H1 (cell line): ENCODE data around the gene PACSIN1.

ENCODE experiments used
- BACH1 ChIP-seq: IDR thresholded peaks from 2 replicates; pipeline ENCODE4 v1.6.1; 2012; ENCODE audit warnings: low read length, improper control_type of control experiment
- EP300 ChIP-seq, 2 experiments: IDR thresholded peaks; 1 replicate in 1 of 2; 2 replicates in 1 of 2; pipeline ENCODE4 v1.6.1; 2011 to 2012; ENCODE audit warnings: low read depth in 2 of 2, low read length in 2 of 2, mild to moderate bottlenecking in 2 of 2, borderline replicate concordance in 1 of 2, inconsistent platforms in 1 of 2, moderate library complexity in 1 of 2
- POLR2A ChIP-seq, 2 experiments: IDR thresholded peaks; 1 replicate in 1 of 2; 2 replicates in 1 of 2; pipeline ENCODE4 v1.6.1; 2011; ENCODE audit warnings: low read depth in 2 of 2, low read length in 2 of 2, mild to moderate bottlenecking in 2 of 2; ENCODE audit errors: control extremely low read depth in 1 of 2

GRCh38 chr6:34514112-34514511, 48.2 kb downstream of the PACSIN1 start:
- TF ChIP-seq EP300 (IDR thresholded peaks at IDR 0.05; ENCODE audit: borderline replicate concordance in 1 of 2, low read depth in 2 of 2, low read length in 2 of 2) = no peak
- TF ChIP-seq BACH1 = no peak
- TF ChIP-seq POLR2A (IDR thresholded peaks at IDR 0.05; ENCODE audit: control extremely low read depth in 1 of 2, low read depth in 2 of 2, low read length in 2 of 2) = no peak
